ENCODE data around the gene ALKBH5.

GRCh38 chr17:18226284-18226945, 42.8 kb downstream of the ALKBH5 start:
- TF ChIP-seq ZSCAN4 (tag by site-specific recombination; IDR thresholded peaks at IDR 0.05) (no peak), CTCF (tag by site-specific recombination; IDR thresholded peaks at IDR 0.05) (no peak), ZNF274 (IDR thresholded peaks at IDR 0.05; ENCODE audit: low read length) (no peak), ZNF274 (tag by site-specific recombination; IDR thresholded peaks at IDR 0.05; ENCODE audit: borderline replicate concordance) (no peak), ZNF133 (tag by site-specific recombination; IDR thresholded peaks at IDR 0.05) (no peak)

Data from HEK293 (cell line).